ENCODE measurements around the gene PTPRN2. TPM values are rescaled to one million over a fixed set of nuclear protein-coding genes. Genes with fewer than 3 reads are reported as not detected.

PTPRN2 gene
- total and polyA plus RNA-seq, 2 of the 8 experiments (the other 6 are each of a cell fraction or from before 2014, with no cell fraction given) = 2.6 to 4.5 TPM

GRCh38 chr7:158557441-158557755, 30.2 kb downstream of the PTPRN2 start:
- FAIRE-seq (no peak), DNase-seq (ENCODE audit: low read depth in 1 of 2, low spot score in 2 of 2) (no peak)
- TF ChIP-seq TAF7 (optimal IDR thresholded peaks at IDR 0.05; ENCODE audit: borderline replicate concordance, low read depth, low read length) (no peak), NANOG (IDR thresholded peaks at IDR 0.05; ENCODE audit: insufficient read depth, low read depth, low read length, poor library complexity, severe bottlenecking) (no peak), JUND (IDR thresholded peaks at IDR 0.05; ENCODE audit: low read length) (no peak), JUN (IDR thresholded peaks at IDR 0.05; ENCODE audit: low read depth, low read length) (no peak), ZNF274 (IDR thresholded peaks at IDR 0.05; ENCODE audit: borderline replicate concordance, extremely low read depth, low read length) (no peak), CBX5 (IDR thresholded peaks at IDR 0.05; ENCODE audit: low read depth, low read length) (no peak), RAD21 (IDR thresholded peaks at IDR 0.05 in 1 of 2, conservative IDR thresholded peaks at IDR 0.05 in 1 of 2; ENCODE audit: low read depth in 2 of 2, low read length in 2 of 2) (no peak), CTBP2 (IDR thresholded peaks at IDR 0.05; ENCODE audit: borderline replicate concordance, insufficient read depth, insufficient read length, low read length) (no peak), TBP (IDR thresholded peaks at IDR 0.05; ENCODE audit: low read depth, low read length) (no peak), RBBP5 (IDR thresholded peaks at IDR 0.05; ENCODE audit: borderline replicate concordance, low read depth, low read length) (no peak)
- no peak overlapping the region for H2BK20ac ChIP-seq (ENCODE audit: low read length)
- no peak overlapping the region for H2BK120ac ChIP-seq (replicated peaks; ENCODE audit: low read depth, low read length)
- H4K91ac ChIP-seq (replicated peaks; ENCODE audit: insufficient read length, low read length) = no peak overlapping the region
- no peak overlapping the region for H3K23ac ChIP-seq (ENCODE audit: insufficient read length)
- H3K27ac ChIP-seq (ENCODE audit: low read depth, low read length) = no peak overlapping the region
- no peak overlapping the region for H2AK5ac ChIP-seq (ENCODE audit: low read depth, low read length)
- no peak overlapping the region for H3K14ac ChIP-seq (ENCODE audit: insufficient read length)
- no peaks in the 10 kb centered on the region for H3K79me1 ChIP-seq (ENCODE audit: low read depth, low read length)
- no peak overlapping the region for H3K9ac ChIP-seq (replicated peaks in 1 of 4; ENCODE audit: extremely low read depth in 1 of 4, low read depth in 3 of 4, low read length in 3 of 4)
- H3K4ac ChIP-seq (replicated peaks; ENCODE audit: insufficient read length, low read depth, low read length) = no peak overlapping the region
- H4K8ac ChIP-seq (ENCODE audit: extremely low read depth, insufficient read depth, low read length) = no peak overlapping the region
- H3K9me3 ChIP-seq (ENCODE audit: insufficient read depth in 2 of 2, low read depth in 1 of 2, low read length in 1 of 2) = peaks cover 0 to 7% of the 10 kb centered on the region in 2 experiments; a peak in 1 of 4 replicates
- H4K20me1 ChIP-seq (replicated peaks in 1 of 2; ENCODE audit: control insufficient read depth in 1 of 2, insufficient read depth in 2 of 2, low read length in 2 of 2) = no peaks in the 10 kb centered on the region
- no peak overlapping the region for H3K4me3 ChIP-seq (ENCODE audit: extremely low read depth in 1 of 4, insufficient read depth in 2 of 4, low read depth in 3 of 4, low read length in 4 of 4)
- H4K5ac ChIP-seq (ENCODE audit: insufficient read length, low read depth, low read length) = no peak overlapping the region
- H3K4me2 ChIP-seq (ENCODE audit: insufficient read depth in 1 of 2, low read depth in 2 of 2, low read length in 2 of 2) = no peak overlapping the region
- H3K56ac ChIP-seq (replicated peaks; ENCODE audit: insufficient read length, low read depth, low read length) = no peak overlapping the region
- no peak overlapping the region for H2AFZ ChIP-seq (ENCODE audit: low read length)
- CTCF ChIA-PET (ENCODE audit: partially characterized antibody) = no interaction called here
- no peak overlapping the region for H3K18ac ChIP-seq (ENCODE audit: extremely low read depth, low read length)
- no peaks in the 10 kb centered on the region; the same call in 1 of the 2 replicates for H3K23me2 ChIP-seq (ENCODE audit: low read depth, low read length)
- H2BK15ac ChIP-seq (ENCODE audit: low read length) = no peak overlapping the region
- POLR2A ChIA-PET (ENCODE audit: partially characterized antibody) = no interaction called here
- H3K79me2 ChIP-seq (ENCODE audit: control insufficient read depth in 1 of 2, insufficient read depth in 2 of 2, low read length in 2 of 2) = no peaks in the 10 kb centered on the region
- H2BK12ac ChIP-seq (ENCODE audit: low read depth, low read length) = no peak overlapping the region
- 92% methylated on average over 9 of the region's 9 CpGs; no CpG with 5 or more reads in 1 of the 2 experiments for WGBS, 2 experiments (ENCODE audit: extremely low coverage in 1 of 2, insufficient coverage in 1 of 2, insufficient read length in 1 of 2, insufficient replicate concordance in 2 of 2, low coverage in 1 of 2, low lambda C conversion rate in 2 of 2, missing lambda C conversion rate in 1 of 2)
- no peaks in the 10 kb centered on the region for H3K36me3 ChIP-seq (ENCODE audit: control insufficient read depth in 2 of 4, insufficient read depth in 4 of 4, low read length in 3 of 4)
- H3K27me3 ChIP-seq (replicated peaks in 1 of 4; ENCODE audit: control insufficient read depth in 3 of 4, extremely low read depth in 1 of 4, insufficient read depth in 3 of 4, low read length in 3 of 4) = no peaks in the 10 kb centered on the region
- H3K4me1 ChIP-seq (replicated peaks in 1 of 4; ENCODE audit: control insufficient read depth in 3 of 4, insufficient read depth in 4 of 4, low read length in 3 of 4) = peaks cover 0 to 3% (median 2%) of the 10 kb centered on the region in 4 experiments; a peak in 4 of 7 replicates
- H2BK5ac ChIP-seq (ENCODE audit: low read depth, low read length) = no peak overlapping the region

All from H1 (cell line).